HepG2 (cell line): ENCODE measurements around the gene SUPT6H. TPM values are rescaled to one million over a fixed set of nuclear protein-coding genes. Genes with fewer than 3 reads are reported as not detected.

Experiments
- BHLHE40 ChIP-seq: IDR thresholded peaks from 2 replicates; pipeline ENCODE4 v1.6.1; 2011; ENCODE audit warnings: low read length, improper control_type of control experiment
- CSRNP2 ChIP-seq: sonication (generic); formaldehyde crosslinking; conservative IDR thresholded peaks from 2 replicates; pipeline ENCODE4 v1.8.0; 2022; ENCODE audit warnings: low read depth, missing genetic modification reagents
- EZH2 ChIP-seq: conservative IDR thresholded peaks from 2 replicates; pipeline ENCODE4 v1.6.1; 2012; ENCODE audit warnings: mild to moderate bottlenecking, low read depth, low read length, moderate library complexity
- GABPA ChIP-seq, 2 experiments: IDR thresholded peaks; 2 replicates each; pipeline ENCODE4 v1.6.1; 2011 to 2016; ENCODE audit warnings: low read depth in 2 of 2, low read length in 1 of 2, missing biosample characterization in 1 of 2, missing genetic modification characterization in 1 of 2
- KLF11 ChIP-seq: IDR thresholded peaks from 2 replicates; pipeline ENCODE4 v1.6.1; 2016; ENCODE audit warnings: missing compliant biosample characterization
- MEIS2 ChIP-seq: sonication (generic); formaldehyde crosslinking; IDR thresholded peaks from 2 replicates; pipeline ENCODE4 v1.9.0; 2021; ENCODE audit warnings: mild to moderate bottlenecking, missing genetic modification reagents
- PHF8 ChIP-seq: sonication (generic); formaldehyde crosslinking; IDR thresholded peaks from 2 replicates; pipeline ENCODE4 v1.5.0; 2020; ENCODE audit warnings: missing genetic modification reagents
- RFX3 ChIP-seq: IDR thresholded peaks from 2 replicates; pipeline ENCODE4 v1.6.1; 2016; ENCODE audit warnings: missing biosample characterization, missing genetic modification reagents
- RFX5 ChIP-seq: IDR thresholded peaks from 2 replicates; pipeline ENCODE4 v1.6.1; 2011; ENCODE audit warnings: low read depth, low read length, improper control_type of control experiment
- RFXANK ChIP-seq: IDR thresholded peaks from 2 replicates; pipeline ENCODE4 v1.6.1; 2016
- ZFAT ChIP-seq: sonication (generic); formaldehyde crosslinking; conservative IDR thresholded peaks from 2 replicates; pipeline ENCODE4 v1.8.1; 2023; ENCODE audit warnings: missing genetic modification reagents, inconsistent platforms
- ZFP1 ChIP-seq: IDR thresholded peaks from 2 replicates; pipeline ENCODE4 v1.6.1; 2016
- ZFP90 ChIP-seq: sonication (generic); formaldehyde crosslinking; IDR thresholded peaks from 2 replicates; pipeline ENCODE4 v1.8.0; 2022; ENCODE audit warnings: missing genetic modification reagents, mild to moderate bottlenecking, inconsistent platforms, borderline replicate concordance
- ZNF138 ChIP-seq: sonication (generic); formaldehyde crosslinking; IDR thresholded peaks from 2 replicates; pipeline ENCODE4 v1.5.0; 2020; ENCODE audit warnings: mild to moderate bottlenecking, low read depth, missing genetic modification reagents
- ZNF253 ChIP-seq: sonication (generic); formaldehyde crosslinking; IDR thresholded peaks from 2 replicates; pipeline ENCODE4 v1.8.0; 2022; ENCODE audit warnings: mild to moderate bottlenecking, missing genetic modification reagents, borderline replicate concordance
- ZNF281 ChIP-seq: sonication (generic); formaldehyde crosslinking; IDR thresholded peaks from 2 replicates; pipeline ENCODE4 v1.4.0; 2020; ENCODE audit warnings: missing genetic modification reagents, borderline replicate concordance
- ZNF510 ChIP-seq: sonication (generic); formaldehyde crosslinking; IDR thresholded peaks from 2 replicates; pipeline ENCODE4 v1.4.0; 2020; ENCODE audit warnings: low read depth, mild to moderate bottlenecking, missing genetic modification reagents
- ZNF557 ChIP-seq: sonication (generic); formaldehyde crosslinking; IDR thresholded peaks from 2 replicates; pipeline ENCODE4 v1.4.0; 2020; ENCODE audit warnings: missing genetic modification reagents
- ZNF776 ChIP-seq: sonication (generic); formaldehyde crosslinking; IDR thresholded peaks from 2 replicates; pipeline ENCODE4 v1.4.0; 2020; ENCODE audit warnings: mild to moderate bottlenecking, missing genetic modification reagents
- ZNF816 ChIP-seq: sonication (generic); formaldehyde crosslinking; IDR thresholded peaks from 2 replicates; pipeline ENCODE4 v1.8.0; 2022; ENCODE audit warnings: missing genetic modification reagents, mild to moderate bottlenecking, borderline replicate concordance
- ZSCAN9 ChIP-seq: IDR thresholded peaks from 2 replicates; pipeline ENCODE4 v1.6.1; 2016; ENCODE audit warnings: borderline replicate concordance
- polyA plus RNA-seq, 8 experiments: library from polyadenylated mRNA; depleted of rRNA in 3 of 8; stranded (reverse) in 7 of 8; unstranded in 1 of 8; fragments of >200 nt; fragmentation: Illumina TruSeq in 4 of 8; extraction: Trizol in 4 of 8; gene quantifications; 2 replicates each; pipeline versions ENCODE4 v1.2.1 to v1.2.3, GENCODE V29; 2011 to 2016; ENCODE audit warnings: low read depth in 4 of 8, missing spikeins in 1 of 8, mixed read lengths in 1 of 8; ENCODE audit not compliant: insufficient read depth in 1 of 8
- total RNA-seq, 5 experiments: library from RNA; depleted of rRNA; stranded (reverse); fragments of >200 nt; fragmentation: Illumina TruSeq; extraction: Trizol; gene quantifications; 2 replicates each; pipeline ENCODE4 v1.2.3, GENCODE V29; 2016; ENCODE audit warnings: low read depth in 1 of 5
- TF ChIP-seq, protein P1 (sequence below): sonication (generic); formaldehyde crosslinking; IDR thresholded peaks from 2 replicates; pipeline ENCODE4 v1.5.0; 2020; ENCODE audit warnings: mild to moderate bottlenecking, missing genetic modification reagents
- TF ChIP-seq, protein P2 (sequence below): IDR thresholded peaks from 2 replicates; pipeline ENCODE4 v1.6.1; 2018; ENCODE audit warnings: missing genetic modification reagents

The SUPT6H gene
- total and polyA plus RNA-seq, 2 of the 13 experiments (the other 11 are each of a cell fraction or from before 2014, with no cell fraction given): 32.7 to 39.9 TPM

DNA sequence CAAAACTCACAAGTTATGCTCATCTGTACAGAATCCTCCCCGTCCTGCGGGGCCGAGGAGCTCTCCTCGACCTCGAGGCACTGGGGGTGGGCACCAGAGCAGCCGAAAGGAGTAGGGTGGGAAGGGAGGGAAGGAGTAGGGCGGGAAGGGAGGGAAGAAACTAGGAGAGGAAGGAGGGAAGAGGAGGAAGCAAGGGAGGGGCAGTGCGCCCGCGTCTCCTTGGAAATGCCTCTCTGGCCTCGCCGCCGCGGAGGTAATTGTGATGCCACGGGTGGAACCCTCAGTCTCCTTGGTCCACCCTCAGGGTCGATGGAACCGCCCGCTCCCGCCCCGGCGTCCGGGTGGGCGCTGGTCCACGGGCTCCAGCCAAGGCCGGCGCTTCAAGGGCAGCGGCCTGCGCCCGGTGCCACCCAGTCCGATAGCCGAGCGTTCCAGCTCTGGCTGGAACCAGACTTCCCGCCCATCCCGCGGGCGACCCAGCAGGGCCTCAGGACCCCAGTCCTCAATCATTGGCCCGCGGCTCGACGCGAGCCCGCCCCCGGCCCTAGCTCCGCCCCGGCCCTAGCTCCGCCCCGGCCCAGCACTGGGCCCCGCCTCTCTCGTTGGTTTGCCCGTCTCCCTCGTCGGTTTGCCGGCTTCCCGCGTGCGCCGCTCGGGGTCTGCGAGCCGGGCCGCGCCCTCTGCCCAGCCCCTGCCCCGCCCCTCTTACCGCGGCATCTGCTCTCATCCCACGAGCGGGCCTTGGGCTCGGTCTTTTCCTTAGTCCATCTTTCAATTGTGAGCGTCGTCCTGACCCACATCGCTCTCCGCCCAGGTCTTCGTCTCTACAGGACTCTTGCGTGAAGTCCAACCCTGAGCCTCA lies 49.1 kb downstream of the SUPT6H start (continued):
- no peak; the same call in 1 of the 2 replicates for TF ChIP-seq ZNF281 (CRISPR knock-in tag)
- TF ChIP-seq ZNF776 (CRISPR knock-in tag): no peak
- no peak for TF ChIP-seq KLF11 (CRISPR knock-in tag)
- no peak for TF ChIP-seq RFXANK
- no peak for TF ChIP-seq EZH2
- no peak for TF ChIP-seq CSRNP2 (CRISPR knock-in tag)
- TF ChIP-seq MEIS2 (CRISPR knock-in tag): peak; percentile 50; the same call in 1 of the 2 replicates
- TF ChIP-seq ZFP90 (CRISPR knock-in tag): peak; percentile 35; the same call in 1 of the 2 replicates
- 0 out of 2 replicates have a peak, but pooled peaks have one; percentile 2 for TF ChIP-seq ZNF138 (CRISPR knock-in tag)
- TF ChIP-seq ZFP1 (CRISPR knock-in tag): no peak
- TF ChIP-seq, protein P1, sequence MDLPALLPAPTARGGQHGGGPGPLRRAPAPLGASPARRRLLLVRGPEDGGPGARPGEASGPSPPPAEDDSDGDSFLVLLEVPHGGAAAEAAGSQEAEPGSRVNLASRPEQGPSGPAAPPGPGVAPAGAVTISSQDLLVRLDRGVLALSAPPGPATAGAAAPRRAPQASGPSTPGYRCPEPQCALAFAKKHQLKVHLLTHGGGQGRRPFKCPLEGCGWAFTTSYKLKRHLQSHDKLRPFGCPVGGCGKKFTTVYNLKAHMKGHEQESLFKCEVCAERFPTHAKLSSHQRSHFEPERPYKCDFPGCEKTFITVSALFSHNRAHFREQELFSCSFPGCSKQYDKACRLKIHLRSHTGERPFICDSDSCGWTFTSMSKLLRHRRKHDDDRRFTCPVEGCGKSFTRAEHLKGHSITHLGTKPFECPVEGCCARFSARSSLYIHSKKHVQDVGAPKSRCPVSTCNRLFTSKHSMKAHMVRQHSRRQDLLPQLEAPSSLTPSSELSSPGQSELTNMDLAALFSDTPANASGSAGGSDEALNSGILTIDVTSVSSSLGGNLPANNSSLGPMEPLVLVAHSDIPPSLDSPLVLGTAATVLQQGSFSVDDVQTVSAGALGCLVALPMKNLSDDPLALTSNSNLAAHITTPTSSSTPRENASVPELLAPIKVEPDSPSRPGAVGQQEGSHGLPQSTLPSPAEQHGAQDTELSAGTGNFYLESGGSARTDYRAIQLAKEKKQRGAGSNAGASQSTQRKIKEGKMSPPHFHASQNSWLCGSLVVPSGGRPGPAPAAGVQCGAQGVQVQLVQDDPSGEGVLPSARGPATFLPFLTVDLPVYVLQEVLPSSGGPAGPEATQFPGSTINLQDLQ (CRISPR knock-in tag): no peak
- TF ChIP-seq ZNF510 (CRISPR knock-in tag): no peak
- no peak for TF ChIP-seq RFX3 (CRISPR knock-in tag)
- no peak for TF ChIP-seq ZFAT
- TF ChIP-seq ZNF253 (CRISPR knock-in tag): no peak
- peak; percentile 75 for TF ChIP-seq PHF8
- no peak for TF ChIP-seq RFX5
- TF ChIP-seq ZNF557 (CRISPR knock-in tag): no peak
- TF ChIP-seq GABPA (IDR thresholded peaks at IDR 0.05; ENCODE audit: low read depth, low read length): no peak
- TF ChIP-seq GABPA (CRISPR knock-in tag; IDR thresholded peaks at IDR 0.05; ENCODE audit: low read depth): no peak
- TF ChIP-seq ZNF816: no peak
- TF ChIP-seq, protein P2, sequence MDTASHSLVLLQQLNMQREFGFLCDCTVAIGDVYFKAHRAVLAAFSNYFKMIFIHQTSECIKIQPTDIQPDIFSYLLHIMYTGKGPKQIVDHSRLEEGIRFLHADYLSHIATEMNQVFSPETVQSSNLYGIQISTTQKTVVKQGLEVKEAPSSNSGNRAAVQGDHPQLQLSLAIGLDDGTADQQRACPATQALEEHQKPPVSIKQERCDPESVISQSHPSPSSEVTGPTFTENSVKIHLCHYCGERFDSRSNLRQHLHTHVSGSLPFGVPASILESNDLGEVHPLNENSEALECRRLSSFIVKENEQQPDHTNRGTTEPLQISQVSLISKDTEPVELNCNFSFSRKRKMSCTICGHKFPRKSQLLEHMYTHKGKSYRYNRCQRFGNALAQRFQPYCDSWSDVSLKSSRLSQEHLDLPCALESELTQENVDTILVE: no peak; the same call in 1 of the 2 replicates
- no peak for TF ChIP-seq BHLHE40
- TF ChIP-seq ZSCAN9 (CRISPR knock-in tag): 0 out of 2 replicates have a peak, but pooled peaks have one; percentile 24
